ENCODE results near the gene PPM1A.
A peak's percentile ranks its signal among the peaks of the same experiment; 100 is the strongest.

The PPM1A gene

DNA sequence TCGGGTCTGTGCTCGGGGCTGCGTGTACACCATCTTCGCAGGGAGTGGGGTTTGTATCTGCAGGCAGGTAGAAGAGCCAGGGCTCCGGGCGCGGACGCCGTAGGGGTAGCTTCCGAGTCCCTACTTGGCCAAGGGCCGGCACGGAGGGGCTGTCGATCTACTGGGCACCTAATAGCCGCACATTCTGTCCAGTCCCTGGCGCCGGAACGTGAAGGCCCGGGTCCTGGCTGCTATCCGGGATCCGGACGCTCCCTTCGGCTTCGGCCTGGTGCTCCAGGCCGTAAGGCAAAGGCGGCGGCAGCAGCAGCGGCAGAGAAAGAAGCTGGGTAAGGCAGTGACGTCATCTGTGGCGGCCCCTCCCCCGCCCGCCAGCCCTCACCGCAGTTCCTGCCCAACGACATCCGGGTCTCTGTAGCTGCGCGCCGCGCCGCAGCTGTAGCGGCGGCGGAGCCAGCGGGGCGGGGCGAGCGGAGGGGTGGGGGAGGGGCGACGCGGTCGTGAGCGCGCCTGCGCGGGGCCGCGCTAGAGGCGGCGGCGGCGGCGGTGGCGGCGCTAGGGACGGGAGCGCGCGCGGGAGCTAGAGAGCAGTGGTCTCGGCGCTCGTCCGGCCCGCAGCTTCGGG lies at the start of gene PPM1A:
Gene PPM1A, plus strand, starts transcription at position 525 of the 622 bp plus-strand sequence. CDS start 33,483 bp downstream, outside the sequence.
- peak; percentile 95 for DNase-seq

DNA sequence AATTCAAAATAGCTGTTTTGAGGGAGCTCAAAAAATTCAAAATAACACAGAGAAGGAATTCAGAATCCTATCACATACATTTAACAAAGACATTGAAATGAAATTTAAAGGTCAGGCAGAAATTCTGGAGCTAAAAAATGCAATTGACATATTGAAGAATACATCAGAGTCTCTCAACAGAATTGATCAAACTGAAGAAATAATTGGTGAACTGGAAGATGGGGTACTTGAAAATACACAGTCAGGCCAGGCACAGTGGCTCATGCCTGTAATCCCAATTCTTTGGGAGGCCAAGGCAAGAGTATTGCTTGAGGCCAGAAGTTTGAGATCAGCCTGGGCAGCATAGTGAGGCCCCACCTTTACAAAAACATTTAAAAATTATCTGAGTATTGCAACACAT lies 49.7 kb upstream of the PPM1A start:
- DNase-seq, result no peak

DNA sequence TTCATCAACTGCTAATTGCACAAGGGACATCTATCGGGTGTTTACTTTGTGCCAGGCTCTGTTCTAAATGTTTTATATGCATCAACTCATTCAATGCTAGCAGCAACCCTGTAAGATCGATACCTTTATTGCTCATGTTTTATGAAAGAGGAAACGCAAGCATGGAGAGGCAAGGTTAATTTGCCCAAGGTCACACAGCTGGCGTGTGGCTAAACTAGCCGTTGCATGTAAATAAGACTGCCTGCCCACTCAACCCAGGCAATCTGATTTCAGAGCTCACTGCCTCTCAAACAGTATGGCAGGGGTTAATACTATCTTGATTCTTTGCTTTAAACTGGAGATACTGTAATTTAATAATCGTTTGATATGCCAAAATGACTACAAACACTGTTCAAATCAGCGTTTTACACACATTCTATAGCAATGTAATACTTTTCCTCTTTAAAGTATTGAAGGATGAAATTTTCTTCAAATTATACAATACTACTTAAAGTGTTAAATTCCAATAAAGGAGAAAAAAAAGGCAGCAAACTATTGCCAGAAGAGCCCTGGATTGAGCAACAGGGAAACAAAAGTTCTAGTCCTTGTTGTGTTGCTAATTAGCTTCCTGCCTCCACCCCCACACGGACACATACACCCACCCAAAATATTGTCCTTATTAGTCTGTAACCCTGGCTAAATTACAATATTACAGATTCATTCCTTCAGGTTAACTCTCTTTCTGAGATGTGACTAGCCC lies 44.7 kb upstream of the PPM1A start:
- no peak for DNase-seq

DNA sequence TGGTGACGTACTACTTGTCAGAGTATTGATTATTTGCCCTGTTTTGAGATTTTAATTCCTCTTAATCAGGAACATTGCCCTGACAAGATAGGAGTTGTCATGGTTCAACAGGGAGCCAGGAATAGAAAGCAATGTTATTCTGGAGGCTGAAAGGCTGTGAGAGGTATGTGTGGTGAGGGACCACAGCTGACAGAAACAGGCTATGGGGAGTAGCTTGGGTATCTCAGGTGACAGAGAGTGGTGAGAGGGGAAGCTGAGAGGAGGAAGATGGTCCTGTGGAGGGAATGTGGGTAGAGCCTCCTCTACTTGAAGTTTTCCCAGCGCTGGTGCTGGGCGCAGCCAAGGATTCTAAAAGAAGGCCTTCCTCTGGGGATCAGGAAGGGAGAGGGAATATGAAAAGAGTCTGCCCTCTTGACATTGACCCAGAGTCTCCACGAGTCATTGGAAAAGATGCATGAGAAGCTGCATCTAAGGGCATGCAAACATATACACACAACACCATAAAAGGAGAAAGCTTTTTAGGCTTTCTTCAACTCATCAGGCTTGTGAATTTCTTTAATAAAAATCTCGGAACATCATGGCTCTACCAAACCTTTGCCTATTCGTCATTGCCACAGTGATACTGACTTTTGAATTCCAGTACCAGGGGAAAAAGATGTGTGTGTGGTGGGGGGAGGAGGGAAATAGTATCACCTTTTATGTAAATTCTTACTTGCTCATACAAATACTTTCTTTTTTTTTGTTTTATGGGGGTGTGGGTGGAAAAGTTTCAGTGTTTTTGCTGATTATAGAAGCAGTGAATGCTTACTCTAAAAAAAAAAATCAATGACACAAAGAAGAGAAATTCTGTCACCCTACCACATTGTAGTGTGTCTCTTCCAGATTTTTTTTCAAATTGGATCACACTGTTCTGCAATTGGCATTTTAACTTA lies 43.9 kb upstream of the PPM1A start:
- DNase-seq, result no peak

DNA sequence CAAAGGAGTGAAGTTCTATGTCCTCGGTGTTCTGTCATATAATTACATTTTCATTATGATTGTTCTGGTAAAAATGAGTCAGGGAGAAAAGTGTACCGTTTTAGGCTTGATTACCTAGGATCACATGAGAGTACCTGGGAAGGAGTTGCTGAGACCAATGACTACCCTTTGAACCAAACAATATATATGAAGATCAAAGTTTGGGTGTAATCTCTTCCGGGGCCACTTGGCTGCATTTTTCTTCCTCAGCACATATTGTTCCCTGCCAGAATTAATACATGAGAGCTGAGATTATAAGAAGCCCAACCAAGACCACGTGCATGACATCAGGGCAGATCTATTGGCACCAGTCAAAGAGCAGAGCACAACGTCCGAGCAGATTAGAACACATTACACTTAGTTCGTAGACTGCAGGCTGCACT lies 42.8 kb upstream of the PPM1A start:
- DNase-seq, result no peak

DNA sequence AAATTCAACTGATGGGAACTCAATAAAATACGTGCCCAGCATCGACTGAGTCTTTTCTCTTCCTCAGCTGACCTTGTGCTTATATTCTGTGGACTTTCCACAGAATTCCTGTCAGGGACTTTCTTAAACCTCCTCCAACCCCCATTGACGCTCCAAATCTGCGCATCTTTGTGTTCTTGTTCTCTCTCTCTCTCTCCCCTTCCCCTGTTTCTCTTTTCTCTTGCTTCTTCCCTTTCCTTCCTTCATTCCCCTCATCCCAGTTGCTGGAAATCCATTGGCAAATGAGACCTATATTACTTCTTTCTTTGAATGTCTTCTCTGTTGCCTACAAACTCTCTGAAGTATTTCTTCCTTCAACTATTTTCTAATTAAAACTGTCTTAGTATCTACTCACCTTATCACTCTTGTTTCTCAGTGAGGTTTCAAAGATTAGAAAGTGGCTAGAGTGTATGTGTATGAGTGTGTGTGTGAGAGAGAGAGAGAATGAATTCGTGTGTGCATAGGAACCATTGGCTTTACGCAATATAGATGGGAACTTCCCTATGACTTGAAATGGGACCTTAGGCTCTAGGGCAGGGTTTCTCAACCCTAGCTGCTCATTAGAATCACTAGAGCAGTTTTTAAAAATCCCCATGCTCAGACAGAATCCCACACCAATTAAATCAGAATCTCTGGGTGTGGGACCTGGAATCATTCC lies 42.0 kb upstream of the PPM1A start:
- DNase-seq, result no peak

DNA sequence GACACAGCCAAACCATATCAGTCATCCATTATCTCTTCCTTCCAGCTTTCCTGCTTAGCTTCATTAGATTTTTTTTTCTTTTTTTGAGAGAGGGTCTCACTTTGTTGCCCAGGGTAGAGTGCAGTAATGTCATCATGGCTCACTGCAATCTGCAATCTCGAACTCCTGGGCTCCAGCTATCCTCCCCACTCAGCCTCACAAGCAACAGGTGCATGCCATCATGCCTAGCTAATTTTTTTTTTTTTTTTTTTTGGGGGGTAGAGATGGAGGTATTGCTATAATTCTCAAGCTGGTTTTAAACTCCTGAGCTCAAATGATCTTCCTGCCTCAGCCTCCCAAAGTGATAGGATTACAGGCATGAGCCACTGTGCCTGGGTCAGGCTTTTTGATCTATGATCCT lies 38.3 kb upstream of the PPM1A start:
- no peak for DNase-seq

DNA sequence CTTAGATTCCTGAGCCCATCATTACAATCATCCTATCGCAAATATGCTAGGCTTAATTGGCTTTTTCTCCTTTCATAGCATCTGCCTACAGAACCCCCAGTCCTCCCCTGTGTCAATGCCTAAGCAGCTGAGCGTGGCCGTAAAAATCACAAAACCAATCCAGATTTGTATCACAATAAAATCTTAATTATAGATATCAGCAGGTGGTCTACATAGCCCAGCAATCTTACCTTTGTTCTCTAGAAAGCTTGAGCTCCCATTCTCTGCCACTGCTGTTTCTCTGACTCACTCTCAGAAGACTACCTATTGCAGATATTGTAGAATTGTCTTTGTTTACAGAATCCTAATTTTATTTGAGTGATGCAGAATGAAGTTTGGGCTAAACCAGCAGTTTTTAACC lies 37.9 kb upstream of the PPM1A start:
- peak; percentile 84 for DNase-seq

DNA sequence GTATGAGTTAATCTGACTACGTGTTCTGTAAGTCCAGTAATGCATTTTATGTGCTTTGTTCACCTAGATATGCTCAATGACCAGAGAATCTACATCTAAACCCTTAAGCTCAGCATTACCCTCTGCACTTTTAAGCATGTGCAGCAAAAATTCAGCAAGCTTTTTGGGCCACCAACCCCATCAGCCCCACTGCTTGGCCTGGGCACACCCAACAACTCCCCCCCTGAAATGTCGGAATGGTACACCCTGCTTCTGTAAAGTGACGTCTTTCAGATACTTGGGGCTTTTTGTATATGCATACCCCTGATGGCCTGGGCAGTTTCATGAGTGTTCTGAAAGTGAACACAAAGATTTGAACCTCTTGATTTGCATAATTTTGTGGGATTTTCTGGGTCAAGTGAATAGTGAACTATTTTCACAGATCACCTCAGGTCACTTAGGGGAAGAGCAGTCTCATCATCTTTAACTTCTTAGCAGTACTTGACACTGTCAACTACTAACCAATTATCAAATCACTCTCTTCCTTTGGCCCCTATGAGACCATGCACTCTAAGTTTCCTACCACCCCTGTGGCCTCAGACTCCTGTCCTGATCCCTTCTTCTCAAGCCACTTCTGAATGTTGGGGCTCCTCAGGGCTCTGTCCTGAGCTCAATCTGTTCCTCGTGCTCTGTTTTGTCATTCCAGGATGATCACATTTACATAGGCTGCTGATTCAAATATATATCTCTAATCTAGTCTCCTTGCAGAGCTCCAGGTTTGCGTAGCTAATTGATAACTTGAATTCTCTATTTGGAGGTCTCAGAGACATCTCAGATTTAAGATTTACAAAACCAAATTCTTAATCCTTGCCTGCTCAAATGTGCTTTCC lies 36.3 kb upstream of the PPM1A start:
- no peak for DNase-seq

DNA sequence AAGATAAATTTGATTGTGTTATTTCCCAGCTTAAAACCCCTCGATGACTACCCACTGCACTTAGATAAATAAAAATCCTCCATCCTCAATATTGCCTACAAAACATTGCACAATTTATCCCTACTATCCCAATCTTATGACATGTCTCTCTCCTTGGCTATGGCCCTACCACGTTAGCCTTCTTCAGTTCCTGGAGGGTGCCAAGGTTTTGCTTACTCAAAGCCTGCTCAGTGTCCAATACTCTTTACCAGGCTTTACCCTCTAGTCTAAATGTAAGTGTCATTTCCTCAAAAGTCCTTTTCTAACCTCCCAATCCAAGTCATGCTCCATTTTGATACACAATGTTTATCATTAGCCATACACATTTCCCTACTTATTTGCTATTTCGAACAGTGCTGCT lies 35.0 kb upstream of the PPM1A start:
- no peak for DNase-seq

DNA sequence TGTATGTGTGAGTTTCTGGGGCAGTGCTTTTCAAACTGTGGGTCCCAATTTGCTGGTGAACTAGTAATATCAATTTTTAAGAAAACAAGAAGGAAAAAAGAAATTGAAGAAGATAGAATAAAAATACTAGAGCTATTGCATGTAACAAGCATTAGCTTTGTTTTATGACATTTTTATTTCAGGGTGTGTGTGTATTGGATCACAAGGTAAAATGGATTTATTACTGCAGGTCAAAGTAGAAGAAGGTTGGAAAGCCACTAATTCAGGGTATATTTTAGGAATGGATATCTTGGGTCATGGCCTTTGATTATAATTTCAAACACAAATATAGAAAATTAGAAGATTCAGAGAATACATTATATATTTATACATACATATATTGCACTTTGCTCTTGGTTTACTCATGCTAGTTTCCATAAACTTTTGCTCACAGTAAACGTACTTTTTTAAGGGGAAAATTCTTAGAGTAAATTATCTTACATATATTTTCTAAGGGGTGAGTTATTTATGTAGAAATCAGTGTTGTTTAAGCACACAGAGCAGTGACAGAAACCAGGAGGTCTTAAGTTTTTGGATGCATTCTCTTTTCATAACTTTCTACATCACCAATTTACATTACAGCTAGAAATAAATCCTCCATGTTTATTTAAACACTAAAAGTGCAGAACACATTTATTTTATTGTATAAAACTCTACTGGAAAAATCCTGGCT lies 34.5 kb upstream of the PPM1A start:
- DNase-seq, result no peak

DNA sequence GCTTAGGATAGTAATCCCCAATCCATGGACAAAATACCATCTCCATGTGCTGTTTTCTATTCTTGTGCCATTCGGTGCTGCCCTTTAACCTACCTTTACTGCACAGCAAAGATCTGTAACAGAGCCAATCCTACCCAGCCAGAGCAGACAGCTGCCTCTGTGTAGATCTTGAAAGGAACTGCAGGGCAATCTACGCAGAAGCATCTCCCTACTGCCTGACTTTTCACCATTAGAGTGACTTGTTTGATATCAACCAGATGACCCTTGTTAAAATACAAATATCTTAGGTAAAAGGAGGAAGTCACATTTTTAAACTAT lies 33.9 kb upstream of the PPM1A start:
- DNase-seq, result peak; percentile 41

DNA sequence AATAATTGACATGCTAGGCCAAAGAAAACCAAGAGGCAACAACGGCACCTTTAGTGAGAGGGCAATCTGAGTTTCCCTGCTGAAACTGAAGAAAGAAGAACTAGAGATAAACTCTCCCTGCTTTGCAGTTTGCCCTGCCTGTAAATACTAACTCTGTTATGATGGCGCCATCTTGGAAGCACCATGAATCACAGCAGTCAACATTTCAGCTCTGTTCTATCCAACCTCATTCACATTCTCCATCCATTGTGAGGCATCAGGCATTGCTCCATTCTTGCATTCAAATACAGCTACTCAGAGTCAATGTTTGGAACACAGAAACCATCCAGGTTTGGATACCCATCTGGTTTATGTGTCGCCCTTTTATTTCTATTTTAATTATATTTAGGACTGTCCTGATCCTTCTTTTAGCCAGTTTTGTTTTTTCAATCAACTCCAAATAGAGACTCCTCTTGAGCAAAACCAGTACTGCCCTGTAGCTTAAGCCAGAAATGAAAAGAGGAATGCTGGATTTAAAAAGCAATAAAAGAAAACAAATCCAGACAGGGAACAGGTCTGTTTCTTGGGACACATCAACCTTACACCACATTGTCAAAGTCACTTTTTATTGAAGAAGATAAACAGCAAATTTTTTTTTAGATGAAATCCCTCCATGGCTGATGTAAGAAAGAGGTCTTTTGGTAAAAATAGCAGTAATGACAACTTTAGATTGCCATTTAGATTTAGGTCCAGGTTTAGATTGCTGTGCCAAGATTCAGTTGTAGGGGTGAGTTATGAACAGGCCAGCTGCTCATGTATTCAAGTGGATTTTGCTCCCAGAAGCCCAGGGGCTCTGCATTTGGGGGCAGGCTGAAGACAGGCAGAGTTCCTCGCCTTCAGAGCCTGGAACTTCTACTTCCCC lies 33.3 kb upstream of the PPM1A start:
- peak; percentile 23 for DNase-seq

DNA sequence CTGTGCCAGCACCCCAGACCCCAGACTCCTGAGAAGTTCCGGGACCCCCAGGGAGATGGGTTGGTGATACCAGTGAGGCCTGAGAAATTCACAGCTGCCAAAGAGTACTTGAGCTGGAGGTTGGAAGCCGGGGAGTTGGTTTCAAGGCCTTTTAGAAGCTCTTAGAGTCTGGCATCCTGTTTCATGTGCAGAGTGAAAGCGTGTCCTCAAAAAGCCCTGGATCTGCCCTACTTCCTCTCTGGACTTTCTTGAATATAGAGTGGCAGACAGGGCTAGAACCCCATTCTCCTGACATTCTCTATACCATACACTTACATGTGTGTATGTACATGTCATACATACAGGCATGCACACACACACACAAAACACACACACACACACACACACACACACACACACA lies 31.3 kb upstream of the PPM1A start:
- DNase-seq, result no peak

DNA sequence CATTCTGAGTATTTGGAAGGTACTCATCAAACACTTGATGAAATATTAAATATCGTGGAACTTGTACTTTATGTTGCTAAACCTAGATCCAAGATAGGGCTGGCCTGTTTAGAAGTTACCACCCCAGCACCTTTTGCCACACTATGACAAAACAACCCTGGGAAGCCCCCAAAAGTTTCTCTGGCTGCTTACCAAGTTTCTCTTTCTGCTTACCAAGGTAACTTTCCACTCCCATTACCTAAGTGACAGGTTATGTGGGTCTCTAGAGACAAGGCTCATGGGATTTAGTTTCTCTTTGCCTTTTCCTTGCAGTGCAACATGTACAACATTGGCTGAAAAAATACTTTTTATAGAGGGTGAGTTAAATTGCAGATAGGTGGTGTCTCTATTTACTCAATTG lies 28.9 kb upstream of the PPM1A start:
- no peak for DNase-seq

DNA sequence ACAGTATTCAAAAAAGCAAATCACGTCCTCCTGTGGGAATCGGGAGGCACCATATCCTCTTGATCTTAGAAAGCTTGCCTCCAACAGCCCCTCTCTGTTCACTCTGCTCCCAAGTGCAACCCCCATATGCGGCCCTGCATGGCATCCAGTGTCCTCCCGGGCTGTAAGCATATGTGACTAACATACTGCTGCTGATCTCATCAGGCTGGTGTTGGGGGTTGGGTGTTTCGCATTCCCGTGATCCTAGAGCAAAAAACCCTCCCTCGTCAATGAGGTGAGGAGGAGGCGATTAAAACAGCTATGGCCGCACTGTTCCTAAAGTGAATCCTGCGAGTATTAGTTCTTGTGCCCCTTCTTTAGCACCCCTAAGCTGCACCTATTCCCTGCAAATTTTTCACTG lies 28.1 kb upstream of the PPM1A start:
- no peak for DNase-seq

DNA sequence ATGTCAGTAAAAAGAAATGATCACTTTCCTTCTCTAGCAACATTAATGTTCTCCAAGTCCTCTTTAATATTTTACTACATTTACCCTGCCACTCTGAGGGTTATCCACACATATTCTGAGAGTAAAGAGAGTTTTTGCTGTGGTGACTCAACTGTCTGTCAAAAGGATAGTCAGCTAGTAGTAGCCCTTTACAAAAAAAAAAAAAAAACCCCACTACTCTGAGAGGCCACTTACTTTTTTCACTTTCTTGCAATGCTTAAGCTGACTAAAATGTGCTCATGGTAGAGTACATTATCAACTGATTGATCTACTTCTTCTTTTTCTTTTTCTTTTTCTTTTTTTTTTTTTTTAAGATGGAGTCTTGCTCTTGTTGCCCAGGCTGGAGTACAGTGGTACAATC lies 27.6 kb upstream of the PPM1A start:
- DNase-seq, result no peak

DNA sequence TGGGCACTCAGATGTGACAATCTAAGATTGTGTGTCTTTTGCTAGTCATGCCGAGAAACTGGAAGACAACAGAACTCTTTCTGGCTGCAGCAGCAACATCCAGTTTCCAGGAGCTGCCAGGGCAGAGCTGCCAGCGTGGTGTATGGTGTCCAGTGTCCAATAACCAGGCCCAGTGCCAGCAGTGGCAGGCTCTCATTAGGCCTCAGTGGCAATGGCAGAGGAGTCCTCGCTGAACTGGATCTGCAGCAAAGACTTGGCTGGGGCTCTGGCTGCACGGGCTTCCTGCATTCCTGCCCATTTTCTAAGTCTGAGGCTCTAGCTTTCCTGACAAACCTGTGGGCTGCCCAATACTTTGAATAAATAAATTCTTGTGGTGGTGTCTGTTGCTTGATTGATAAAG lies 26.2 kb upstream of the PPM1A start:
- DNase-seq, result no peak

DNA sequence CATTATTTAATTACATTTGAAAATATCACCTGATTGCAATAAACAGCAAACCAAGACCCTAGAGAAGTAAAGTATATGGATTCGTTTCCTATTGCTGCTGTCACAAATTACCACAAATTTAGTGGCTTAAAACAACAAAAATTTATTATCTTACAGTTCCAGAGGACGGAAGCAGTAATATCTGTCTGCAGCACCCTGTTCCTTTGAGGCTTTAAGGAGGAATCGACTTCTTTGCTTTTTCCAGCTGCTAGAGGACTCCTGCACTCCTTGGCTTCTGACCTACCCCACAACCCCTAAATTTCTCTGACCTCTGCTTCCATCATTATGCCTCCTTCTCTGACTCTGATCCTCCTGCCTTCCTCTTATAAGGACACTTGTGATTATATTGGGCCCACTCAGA lies 23.8 kb upstream of the PPM1A start:
- no peak for DNase-seq

DNA sequence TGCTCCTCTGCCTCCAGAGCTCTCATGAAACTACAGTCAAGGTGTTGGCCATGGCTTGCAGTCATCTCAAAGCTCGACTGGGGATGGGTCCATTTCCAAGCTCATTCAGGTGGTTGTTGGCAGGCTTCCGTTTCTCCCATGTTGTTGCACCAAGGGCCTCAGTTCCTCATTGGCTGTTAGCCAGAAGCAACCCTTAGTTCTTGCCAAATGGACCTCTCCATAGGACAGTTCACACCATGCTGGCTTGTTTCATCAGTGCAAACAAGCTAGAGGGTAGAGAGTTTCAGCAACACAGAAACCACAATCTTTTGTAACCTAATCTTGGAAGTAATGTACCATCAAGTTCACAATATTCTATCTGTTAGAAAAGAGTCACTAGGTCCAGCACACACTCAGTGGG lies 22.7 kb upstream of the PPM1A start:
- no peak for DNase-seq

DNA sequence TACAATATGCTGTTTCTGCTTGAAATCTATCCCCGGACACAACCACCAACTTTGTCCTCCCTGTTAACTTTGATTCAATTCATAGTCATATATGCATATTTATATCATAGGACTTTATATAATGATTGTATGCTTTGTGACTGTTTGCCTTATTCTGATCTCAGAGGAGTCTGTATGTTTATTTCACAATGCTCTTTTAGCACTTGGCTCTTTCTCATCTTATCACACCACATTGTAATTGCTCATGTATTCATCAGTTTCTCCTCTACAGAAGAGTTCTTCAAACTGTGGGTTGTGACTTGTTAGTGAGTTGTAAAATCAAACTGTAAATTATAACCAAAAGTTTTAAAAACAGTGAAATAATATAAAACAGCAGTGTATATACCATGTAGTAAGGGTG lies 21.7 kb upstream of the PPM1A start:
- DNase-seq, result no peak
